DMS79 treated with DMSO at 0.1 percent for 48 hours (cell line): ENCODE results near the gene DDX27.

Source experiments
- DNase-seq: peaks from one replicate; lab custom pipeline; 2025; lab: John Stamatoyannopoulos, UW

Gene DDX27

DNA sequence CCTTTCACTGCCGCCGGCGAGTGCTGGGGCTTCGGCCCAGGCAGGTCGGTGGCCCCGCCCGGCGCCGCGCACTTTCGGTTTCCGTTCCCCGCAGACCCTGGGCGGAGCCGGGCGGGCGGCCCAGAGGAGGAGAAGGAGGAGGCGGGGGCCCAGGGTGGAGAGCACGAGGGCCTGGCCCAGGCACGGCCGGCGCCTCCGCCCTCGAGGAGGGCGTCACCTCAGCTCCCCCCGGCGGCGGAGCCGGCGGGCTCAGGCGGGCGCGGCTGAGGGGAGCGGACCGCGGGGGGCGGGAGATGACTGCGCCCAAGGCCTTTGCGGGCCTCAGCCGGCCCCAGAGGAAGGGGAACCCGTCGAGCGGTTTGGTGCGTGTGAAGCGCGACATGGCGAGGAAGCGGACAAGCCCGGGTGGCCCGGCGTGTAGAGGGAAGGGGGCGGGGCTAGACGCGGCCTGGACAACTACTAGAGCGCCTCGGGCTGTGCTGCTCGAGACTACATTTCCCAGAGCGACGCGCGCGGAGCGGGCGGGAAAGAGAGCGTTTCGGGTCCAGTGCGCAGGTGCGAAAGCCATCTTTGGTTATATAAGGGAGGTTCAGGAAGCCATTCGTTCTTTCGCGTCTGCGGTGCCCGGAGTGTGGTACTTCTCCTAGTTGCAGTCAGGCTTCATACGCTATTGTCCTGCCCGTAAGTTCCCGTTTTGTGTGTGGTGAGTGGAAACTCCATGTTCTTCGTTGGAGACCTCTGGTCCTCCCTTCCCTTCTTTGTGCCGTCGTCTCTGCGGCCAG, 59.0 kb downstream of the DDX27 start, which contains the start of gene ZNFX1:
ZNFX1 (minus strand) TSS at position 22 of the 782 bp plus-strand sequence. CDS start 2,218 bp downstream, outside the sequence.
- peak; percentile 97 for DNase-seq

DNA sequence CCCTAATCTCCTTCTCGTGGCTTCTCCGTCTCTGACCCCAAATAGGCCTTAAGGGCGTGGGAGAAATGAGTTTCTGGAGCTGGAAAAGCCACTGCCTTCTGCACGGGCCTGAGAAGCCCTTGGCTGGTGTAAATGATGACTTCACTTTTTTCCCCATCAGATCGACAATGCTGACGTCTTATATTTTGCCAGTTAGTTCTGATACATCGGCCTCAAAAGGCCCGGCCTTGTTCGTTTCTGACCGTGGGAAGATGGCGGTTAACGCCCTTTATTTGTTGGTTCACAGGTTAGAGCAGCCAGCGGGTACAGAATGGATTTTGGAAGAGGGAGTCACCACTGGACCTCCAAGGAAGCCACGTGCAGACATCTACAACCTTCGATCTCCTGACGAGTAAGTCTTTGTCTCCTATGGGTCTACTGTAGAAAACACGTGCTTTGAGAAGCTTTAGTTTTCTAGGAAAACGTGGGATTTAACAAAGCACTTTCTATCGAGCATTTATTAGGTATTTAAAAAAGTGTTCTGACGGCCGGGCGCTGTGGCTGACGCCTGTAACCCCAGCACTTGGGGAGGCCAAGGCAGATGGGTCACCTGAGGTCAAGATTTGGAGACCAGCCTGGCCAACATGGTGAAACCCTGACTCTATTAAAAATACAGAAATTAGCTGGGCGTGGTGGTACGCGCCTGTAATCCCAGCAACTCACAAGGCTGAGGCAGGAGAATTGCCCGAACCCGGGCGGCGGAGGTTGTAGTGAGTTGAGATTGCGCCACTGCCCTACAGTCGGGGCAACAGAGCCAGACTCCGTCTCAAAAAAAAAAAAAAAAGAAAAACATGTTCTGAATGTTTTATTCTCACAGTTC, 59.8 kb downstream of the DDX27 start:
- peak; percentile 24 for DNase-seq

DNA sequence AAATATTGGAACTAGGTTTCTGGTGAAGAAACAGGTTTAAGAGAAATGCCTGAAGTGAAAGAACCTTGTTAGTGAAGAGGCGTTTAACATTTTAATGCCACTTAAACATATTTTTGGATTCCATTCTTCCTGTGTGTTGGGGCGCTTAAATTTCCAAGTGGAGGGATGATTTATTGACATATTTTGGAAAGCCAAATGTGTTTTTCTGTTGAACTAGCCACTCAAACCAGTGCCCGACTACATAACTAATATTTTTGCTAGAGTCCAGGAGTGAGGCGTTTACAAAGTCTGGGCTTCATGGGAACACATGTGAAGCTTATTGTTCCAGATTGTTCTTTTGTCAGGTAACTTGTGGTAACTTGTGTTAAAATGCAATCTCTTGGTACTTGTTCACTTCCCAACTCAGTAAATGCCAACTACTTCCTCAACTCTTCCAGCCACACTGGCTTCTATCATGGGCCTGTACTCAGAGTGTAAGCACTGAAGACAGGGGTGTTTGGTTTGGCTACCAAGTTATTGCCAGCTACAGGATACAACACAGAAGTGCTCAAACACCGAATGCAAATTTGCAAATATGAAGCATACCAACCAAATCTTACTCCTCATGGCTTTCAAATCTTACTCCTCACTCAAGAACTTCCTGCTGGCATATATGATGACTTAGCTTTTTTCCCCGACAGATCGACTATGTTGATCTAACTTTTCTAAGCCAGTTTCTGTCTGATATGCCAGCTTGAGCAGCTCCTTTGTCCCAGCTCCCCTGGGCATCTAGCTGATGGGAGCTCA, 60.7 kb downstream of the DDX27 start:
- DNase-seq: no peak

DNA sequence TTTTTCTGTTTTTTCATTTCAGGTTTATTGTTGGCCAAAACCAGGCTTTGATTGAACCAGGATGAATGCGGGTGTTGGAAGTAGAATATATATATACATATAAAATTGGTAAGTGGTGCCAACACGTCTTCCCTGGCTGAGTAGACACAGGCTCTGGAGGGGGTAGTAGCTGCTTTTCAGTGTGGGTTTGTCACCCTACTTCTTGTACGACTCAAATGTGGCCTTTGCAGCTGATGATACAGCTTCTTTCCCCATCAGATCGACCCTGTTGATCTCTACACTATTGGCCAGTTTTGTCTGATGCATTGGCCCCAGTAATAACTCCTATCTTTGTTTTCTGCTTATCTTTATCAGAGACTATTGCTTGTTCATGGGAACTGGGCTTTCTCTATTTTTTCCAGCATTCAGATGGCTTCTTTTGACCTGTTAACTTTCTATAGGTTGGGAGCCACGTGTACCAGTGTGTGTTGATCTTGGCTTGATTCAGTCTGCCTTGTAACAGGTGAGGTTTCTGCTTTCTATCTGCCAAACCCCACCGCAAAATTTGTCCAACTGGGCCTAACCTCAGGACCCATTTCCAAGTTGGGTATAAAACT, 61.3 kb downstream of the DDX27 start:
- no peak for DNase-seq

DNA sequence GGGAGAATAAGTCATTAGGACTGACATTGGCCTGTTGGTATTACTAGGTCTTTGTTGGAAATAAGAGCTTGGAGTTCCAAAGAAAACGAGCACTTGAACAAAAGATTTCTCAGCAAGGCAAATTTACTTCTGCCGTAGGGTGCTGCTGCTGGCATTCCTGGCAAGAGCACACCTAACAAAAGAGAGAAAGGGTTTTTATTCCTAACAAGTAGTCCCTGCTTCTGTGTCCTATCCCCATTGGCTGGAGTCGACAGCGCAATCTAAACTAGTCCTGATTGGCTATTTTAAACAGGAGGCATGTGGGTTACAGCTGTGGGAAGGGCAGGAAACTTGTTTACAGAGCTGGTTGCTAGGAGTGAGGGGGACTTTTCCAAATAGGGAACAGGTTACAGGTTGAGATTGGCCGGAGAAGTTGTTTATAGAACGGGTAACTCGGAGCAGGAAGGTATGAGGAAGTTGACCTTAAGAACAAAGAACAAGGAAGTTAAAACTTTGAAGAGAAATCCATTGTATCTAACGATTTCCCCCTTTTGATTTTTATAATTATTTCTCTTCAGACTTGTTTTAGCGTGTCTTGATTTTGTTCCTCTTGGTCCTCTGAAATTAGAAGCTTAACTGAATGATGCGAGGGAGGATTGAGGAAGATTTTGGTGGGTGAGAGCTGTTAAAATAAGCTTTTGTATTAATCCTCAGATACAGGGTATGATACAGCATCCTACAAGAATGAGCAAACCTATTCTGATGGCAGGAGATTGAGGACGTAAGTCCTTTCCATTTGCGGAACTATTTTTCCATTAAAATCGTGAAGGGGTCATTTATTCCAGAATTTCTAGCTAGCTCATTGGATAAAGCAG, 62.1 kb downstream of the DDX27 start:
- no peak for DNase-seq

DNA sequence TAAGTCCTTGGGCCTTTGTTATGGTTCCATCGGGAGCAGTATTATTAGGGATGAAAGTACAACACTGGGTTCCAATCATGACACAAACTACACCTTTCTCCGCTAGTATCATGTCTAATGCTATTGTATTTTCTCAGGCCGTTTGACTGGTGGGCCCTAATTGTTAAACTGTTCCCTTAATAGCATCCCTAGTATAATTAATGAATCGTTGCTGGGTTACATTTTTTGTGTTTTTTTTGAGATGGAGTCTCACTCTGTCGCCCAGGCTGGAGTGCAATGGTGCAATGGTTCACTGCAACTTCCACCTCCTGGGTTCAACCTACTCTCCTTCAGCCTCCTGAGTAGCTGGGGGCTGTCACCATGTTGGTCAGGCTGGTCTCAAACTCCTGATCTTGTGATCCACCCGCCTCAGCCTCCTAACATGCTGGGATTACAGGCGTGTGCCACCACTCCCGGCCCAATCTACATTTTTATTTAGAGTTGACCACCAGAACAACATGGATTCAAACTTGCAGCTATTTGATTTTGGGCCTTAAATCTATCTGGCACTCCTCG, 62.8 kb downstream of the DDX27 start:
- no peak for DNase-seq

DNA sequence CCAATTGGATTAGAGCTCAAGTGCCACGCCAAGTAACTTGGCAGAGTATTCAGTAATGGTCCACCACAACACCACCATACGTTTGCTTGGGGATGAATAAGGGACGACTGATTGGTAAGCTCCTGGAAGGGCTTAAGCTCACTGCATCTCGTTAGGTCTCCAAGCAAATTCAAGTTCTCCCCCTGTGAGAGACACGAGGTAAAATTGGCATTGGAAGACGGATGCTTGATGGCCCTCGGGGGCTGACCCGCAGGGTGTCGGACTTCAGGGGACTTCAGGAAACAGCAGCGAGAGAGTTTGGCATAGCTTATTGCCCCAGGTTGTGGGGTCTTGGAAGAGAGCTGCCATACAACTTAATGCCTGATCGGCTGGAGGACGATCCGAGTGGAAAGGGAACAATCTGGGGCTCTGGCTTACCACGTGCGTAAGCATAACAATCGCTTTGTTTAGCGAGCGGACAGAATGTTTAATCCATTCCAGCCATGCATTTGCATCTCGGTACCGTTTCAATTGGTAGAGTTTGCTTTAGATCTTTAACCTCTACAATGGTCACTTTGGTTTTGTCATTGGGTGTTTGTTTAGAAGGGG, 63.5 kb downstream of the DDX27 start:
- no peak for DNase-seq

DNA sequence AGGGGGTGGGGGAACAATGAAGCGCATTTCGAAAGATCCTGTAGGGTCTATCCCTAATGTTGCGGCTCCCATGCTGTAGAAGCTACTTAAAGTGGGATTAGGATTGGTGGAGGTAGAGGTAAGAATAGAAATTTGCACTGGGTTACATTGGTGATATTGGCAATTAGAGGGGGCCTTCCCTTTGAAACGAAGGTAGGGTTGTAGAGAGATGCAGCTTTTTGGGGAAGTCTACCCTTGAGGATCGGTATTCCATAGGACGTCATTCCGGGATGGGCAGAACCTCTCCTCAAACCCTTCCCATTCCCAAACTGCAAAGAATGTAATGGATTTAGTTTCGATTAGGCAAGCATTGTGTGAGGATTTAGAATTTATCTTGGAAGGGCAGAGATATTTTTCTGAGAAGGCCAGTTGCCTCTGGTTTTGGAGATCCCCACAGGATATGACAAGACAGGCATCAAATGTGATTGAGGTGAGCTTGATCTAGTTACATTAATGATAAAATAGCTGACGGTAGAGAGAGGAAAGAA, 64.0 kb downstream of the DDX27 start:
- DNase-seq: no peak

- DNase-seq: no peak
Measured at GRCh38 chr20:49283703-49284625, 64.7 kb downstream of the DDX27 start.

- DNase-seq: no peak
Measured at GRCh38 chr20:49284818-49285217, 65.6 kb downstream of the DDX27 start.

DNA sequence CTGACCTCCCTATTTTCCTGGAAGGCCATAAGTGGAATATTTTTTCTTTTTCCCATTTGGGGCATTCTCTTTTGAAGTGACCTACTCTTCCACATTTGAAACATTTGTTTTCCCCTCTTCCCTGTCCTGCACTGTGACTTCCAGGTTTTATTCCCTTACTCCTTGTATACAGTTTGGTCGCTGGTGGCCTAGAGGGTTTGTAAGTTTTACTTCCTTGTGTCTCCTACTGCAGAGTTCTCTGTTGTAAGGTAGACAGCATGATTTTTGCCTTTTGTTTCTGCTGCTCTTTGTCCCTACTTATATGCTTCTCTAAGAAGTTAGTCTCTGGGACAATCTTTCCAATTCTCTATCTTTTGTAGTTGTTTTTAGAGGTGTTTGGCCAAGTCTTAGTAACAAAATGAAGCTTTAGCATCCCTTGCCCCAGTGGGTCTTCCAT, 66.0 kb downstream of the DDX27 start:
- no peak for DNase-seq

- DNase-seq: no peak
Measured at GRCh38 chr20:49285813-49286494, 66.7 kb downstream of the DDX27 start.

- no peak for DNase-seq
Measured at GRCh38 chr20:49286689-49287551, 67.7 kb downstream of the DDX27 start.

- DNase-seq: no peak
Measured at GRCh38 chr20:49287555-49288249, 68.5 kb downstream of the DDX27 start.

DNA sequence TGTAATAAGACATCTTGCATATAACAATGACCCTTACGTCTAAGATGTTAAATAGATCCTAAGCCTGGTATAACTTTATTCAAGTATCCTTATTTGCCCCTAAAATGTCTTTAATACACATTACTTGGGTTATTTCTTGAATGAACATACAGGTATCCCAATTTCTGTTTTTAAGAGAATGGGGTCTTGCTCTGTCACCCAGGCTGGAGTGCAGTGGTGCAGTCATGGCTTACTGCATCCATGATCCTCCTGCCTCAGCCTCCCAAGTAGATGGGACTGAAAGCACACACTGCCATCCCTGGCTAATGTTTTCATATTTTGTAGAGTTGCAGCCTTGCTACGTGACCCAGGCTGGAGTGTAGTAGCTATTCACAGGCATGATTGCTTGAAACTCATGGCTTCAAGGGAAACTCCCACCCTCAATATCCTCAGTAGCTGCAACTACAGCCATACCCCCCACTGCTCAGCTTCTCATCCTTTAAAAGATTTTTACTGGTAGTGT, 69.1 kb downstream of the DDX27 start:
- DNase-seq: no peak
